ENCODE data around the gene CCDC167.

Gene CCDC167

DNA sequence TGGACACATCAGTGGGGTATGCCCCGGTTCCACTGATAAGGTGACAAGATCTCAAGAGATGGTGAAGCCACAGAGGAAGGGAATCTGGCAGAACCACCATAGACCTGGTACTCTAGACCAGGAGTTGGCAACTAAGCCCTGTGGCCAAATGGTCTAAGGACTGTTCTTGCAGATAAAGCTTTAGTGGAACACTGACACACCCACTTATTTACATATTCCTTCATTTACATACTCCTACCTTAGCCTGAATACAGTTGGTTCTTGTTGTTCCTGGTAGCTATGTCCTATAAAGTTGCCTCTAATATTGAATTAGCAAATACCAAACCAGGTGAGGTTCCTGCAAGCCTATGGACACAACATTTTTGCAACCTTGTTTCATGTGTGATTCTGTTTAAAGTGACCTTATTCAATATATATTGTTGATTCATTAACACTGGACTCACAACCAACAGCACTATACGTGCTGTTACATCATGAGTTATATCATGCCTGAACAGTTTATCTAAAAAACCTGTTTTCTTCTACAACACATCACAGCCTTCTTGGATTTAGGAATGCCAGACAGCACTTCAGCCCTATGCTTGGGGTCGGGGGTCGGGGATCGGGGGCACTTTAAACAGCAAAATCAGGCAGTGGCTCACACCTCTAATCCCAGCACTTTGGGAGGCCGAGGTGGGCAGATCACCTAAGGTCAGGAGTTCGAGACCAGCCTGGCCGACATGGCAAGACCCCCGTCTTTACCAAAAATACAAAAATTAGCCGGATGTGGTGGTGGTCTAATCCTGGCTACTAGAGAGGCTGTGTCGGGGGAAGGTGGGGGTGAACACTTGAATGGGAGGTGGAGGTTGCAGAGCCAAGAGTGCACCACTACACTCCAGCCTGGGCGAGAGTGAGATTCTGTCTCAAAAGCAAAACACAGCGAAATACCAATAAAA is 2.5 kb downstream of the CCDC167 start:
- H3K4me3 ChIP-seq (replicated peaks; ENCODE audit: low read depth, low read length) = no peak overlapping the region
- TF ChIP-seq, protein P1, sequence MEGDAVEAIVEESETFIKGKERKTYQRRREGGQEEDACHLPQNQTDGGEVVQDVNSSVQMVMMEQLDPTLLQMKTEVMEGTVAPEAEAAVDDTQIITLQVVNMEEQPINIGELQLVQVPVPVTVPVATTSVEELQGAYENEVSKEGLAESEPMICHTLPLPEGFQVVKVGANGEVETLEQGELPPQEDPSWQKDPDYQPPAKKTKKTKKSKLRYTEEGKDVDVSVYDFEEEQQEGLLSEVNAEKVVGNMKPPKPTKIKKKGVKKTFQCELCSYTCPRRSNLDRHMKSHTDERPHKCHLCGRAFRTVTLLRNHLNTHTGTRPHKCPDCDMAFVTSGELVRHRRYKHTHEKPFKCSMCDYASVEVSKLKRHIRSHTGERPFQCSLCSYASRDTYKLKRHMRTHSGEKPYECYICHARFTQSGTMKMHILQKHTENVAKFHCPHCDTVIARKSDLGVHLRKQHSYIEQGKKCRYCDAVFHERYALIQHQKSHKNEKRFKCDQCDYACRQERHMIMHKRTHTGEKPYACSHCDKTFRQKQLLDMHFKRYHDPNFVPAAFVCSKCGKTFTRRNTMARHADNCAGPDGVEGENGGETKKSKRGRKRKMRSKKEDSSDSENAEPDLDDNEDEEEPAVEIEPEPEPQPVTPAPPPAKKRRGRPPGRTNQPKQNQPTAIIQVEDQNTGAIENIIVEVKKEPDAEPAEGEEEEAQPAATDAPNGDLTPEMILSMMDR (IDR thresholded peaks at IDR 0.05; ENCODE audit: low read length, missing control alignments) = no peak
- no peak for DNase-seq (ENCODE audit: low read depth)

- H3K4me3 ChIP-seq (replicated peaks; ENCODE audit: low read depth, low read length) = no peak overlapping the region
- DNase-seq (ENCODE audit: low read depth) = no peak
- TF ChIP-seq, protein P1 (IDR thresholded peaks at IDR 0.05; ENCODE audit: low read length, missing control alignments) = no peak
Observed at GRCh38 chr6:37495244-37495934, 4.3 kb downstream of the CCDC167 start.

- no peak for DNase-seq (ENCODE audit: low read depth)
- TF ChIP-seq, protein P1 (IDR thresholded peaks at IDR 0.05; ENCODE audit: low read length, missing control alignments) = no peak
- no peak overlapping the region for H3K4me3 ChIP-seq (replicated peaks; ENCODE audit: low read depth, low read length)
Observed at GRCh38 chr6:37493661-37493995, 6.1 kb downstream of the CCDC167 start.

DNA sequence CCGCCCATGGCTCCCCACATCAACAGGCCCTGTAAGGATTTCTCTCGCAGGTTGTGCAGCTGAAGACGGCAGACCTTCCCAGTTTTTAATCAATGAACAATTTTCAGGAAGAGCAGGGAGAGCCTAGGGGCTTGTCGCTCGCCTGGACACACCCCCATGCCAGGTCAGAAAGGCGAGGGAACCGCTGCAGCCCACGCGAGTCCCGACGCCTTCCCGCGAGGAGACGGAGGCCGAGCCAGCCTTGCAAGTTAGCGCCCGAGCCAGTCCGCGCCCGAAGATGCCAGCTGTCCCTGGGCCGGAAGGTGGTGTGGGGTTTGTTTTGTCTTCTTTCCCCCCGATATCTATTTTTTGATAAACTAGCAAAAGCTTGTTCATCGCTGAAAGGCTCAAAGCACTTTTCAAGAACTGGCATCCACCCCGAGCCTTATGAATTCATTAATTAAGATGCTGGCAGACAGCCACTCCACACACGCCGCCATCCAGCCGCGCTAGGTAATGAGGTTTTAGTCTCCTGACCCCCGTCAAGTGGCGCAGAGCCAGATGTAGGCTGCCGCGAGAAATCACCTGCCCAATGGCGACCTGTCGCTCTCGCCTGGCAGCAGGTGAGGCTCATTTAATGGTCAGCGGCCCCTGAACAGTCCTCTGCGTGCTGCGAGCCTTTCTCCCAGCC is 6.6 kb downstream of the CCDC167 start:
- no peak for DNase-seq (ENCODE audit: low read depth)
- TF ChIP-seq, protein P1 (IDR thresholded peaks at IDR 0.05; ENCODE audit: low read length, missing control alignments) = no peak
- H3K4me3 ChIP-seq (replicated peaks; ENCODE audit: low read depth, low read length) = no peak overlapping the region

- TF ChIP-seq, protein P1 (IDR thresholded peaks at IDR 0.05; ENCODE audit: low read length, missing control alignments) = no peak
- DNase-seq (ENCODE audit: low read depth) = no peak
- H3K4me3 ChIP-seq (replicated peaks; ENCODE audit: low read depth, low read length) = no peak overlapping the region
Observed at GRCh38 chr6:37492236-37492972, 7.3 kb downstream of the CCDC167 start.

DNA sequence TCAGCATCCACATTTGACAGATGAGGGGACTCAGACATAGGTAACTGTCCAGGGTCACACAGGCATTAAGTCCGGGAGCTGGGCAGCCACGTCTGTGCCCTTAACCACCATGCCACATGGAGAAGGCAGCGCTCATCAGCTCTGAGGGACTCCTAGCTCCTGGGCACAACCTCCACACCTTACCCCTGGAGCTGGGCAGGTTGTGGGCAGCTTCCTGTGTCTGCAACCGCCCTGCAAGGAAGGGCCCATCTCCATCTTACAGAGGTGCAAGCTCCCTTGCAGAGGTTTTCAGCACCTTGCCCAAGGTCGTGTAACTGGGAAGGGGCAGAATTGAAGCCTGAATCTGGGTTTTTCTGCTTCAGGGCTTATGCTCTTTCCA is 7.9 kb downstream of the CCDC167 start:
- no peak for DNase-seq (ENCODE audit: low read depth)
- TF ChIP-seq, protein P1 (IDR thresholded peaks at IDR 0.05; ENCODE audit: low read length, missing control alignments) = no peak

More for the DNA sequence above, 7.9 kb downstream of the CCDC167 start:
- no peak overlapping the region for H3K4me3 ChIP-seq (replicated peaks; ENCODE audit: low read depth, low read length)

Data from fibroblast of pulmonary artery (primary cell).